Activated CD4-positive, alpha-beta T cell treated with anti-CD3 and anti-CD28 coated beads, Interleukin-2, amount 50 U/mL, for 24 hours (primary cell): ENCODE data around the gene CIAO3.

ENCODE experiments used
- DNase-seq, 2 donors: peaks; one replicate each; pipeline ENCODE4 v3.0.0-alpha.2; 2020; ENCODE audit warnings: low read depth in 1 of 2, low spot score in 1 of 2

The CIAO3 gene

GRCh38 chr16:740764-741505 is at the start of gene CIAO3:
CIAO3 (minus strand) TSS chr16:740997; CDS start chr16:740985, 12 bp downstream.
- peak; percentile 91 to 98 for DNase-seq

DNA sequence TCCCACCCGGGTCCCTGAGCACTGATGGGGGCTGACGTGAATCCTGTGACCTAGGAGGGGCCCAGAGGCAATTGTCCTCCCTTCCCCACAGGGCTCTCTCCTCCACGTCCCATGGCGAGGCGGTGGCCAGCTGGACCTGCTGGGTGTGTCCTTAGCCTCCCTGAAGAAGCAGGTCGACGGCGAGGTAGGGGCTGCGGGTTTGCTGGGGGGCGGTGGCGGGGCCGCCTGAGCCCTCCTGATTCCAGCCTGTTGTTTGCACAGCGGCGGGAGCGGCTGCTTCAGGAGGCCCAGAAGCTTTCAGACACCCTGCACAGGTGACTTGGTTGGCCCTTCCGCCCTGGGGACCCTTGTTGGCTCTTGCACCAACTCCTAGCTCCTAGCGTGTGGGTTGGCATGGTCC is 49.3 kb upstream of the CIAO3 start:
- DNase-seq, result no peak

DNA sequence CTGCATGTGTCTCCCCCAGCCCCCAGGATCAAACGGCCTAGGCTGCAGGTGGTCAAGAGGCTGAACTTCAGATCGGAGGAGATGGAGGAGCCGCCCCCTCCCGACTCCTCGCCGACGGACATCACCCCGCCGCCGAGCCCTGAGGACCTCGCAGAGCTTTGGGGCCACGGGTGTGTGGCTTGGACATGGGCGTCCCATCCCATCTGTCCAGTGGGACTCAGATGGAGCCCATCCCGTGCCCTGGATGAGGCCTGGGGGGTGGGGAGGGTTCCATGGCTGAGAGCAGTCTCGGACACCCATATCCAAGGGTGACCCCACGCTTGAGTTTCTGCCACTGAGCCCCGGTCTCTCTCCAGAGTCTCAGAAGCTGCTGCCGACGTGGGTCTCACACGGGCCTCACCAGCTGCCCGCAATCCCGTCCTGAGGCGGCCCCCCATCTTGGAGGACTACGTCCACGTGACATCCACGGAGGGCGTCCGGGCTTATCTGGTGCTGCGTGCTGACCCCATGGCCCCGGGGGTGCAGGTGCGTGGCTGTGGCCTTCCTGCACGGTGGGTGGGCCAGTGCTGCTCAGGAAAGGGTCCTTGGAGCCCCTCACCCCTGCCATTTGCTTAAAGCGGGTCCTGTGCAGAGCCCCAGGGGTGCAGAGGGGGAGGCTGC is 48.5 kb upstream of the CIAO3 start:
- DNase-seq, result no peak

- DNase-seq, result peak; percentile 90 to 93
Measured at GRCh38 chr16:788399-789126, 47.8 kb upstream of the CIAO3 start, which contains the start of gene CHTF18. CHTF18 (plus strand) TSS chr16:788620; CDS start chr16:788685, 65 bp downstream.

DNA sequence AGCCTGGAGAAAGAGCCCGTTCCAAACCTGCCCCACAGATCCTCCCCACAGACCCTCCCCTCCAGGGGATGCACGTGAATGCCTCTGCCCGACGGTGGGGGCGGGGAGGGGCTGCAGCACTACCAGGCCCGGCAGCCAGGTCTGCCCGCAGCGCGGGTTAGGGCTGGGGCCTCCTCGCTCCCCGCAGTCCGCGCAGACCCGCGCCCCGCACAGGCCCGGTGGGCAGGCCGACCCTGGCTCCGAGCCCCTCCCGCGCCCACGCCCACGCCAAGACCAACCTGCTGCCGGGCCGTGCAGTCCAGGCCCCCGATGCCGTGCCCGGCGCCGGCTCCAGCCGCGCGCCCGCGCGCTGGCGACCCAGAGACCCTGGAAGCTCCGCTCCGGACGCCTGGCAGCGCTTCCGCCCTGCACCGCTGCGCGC is 47.2 kb upstream of the CIAO3 start, which contains the start of gene RPUSD1:
RPUSD1 (minus strand) TSS at position 404 of the 421 bp plus-strand sequence. CDS start 644 bp downstream, outside the sequence.
- DNase-seq, result no peak

DNA sequence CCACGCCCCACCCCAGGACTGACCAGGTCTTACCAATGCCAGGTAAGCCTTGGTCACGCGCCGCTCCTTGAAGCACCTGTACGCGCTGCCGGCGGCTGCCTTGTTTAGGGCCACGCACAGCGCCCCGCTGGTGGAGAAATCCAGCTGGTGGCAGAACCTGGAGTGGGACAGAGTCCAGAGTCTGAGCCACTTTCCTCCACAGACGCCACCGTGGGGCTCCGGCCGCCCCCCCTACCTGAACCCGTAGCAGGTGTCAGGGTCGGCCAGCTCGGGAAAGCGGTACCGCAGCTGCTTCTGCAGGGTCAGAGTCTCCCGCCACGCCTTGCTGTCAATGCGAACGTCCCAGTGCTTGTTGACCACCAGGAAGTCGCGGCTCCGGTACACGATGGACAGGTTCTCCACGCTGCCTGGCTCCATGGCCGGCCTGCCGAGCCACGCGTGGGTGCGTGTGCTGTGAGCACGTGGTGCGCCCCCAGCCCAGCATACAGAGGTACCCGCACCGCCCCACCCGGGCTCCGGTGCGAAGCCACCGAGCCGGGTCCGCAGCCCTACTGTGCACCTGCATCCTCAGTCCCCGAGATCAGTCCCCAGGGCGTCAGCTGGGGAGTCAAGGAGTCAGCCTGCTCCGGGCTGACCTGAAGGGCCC is 46.6 kb upstream of the CIAO3 start:
- DNase-seq, result no peak

- peak; percentile 61 to 63 for DNase-seq
Measured at GRCh38 chr16:785563-786535, 45.1 kb upstream of the CIAO3 start.

DNA sequence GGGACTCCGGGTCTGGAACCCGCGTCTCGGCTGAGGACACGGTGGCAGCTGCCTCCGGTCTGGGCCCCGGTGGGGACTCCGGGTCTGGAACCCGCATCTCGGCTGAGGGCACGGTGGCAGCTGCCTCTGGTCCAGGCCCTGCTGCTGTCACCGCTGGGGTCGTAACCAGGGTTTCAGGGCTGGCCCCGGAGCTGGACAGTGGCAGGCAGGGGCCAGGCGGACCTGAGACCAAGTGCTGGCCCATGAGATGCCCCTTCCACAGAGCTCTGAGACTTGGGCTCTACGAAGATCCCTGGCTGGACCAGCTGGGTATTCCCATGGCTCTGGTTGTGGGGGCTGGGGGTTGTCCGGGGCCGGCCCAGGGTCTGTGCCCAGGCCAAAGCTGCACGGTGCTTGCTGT is 43.6 kb upstream of the CIAO3 start:
- DNase-seq, result no peak

DNA sequence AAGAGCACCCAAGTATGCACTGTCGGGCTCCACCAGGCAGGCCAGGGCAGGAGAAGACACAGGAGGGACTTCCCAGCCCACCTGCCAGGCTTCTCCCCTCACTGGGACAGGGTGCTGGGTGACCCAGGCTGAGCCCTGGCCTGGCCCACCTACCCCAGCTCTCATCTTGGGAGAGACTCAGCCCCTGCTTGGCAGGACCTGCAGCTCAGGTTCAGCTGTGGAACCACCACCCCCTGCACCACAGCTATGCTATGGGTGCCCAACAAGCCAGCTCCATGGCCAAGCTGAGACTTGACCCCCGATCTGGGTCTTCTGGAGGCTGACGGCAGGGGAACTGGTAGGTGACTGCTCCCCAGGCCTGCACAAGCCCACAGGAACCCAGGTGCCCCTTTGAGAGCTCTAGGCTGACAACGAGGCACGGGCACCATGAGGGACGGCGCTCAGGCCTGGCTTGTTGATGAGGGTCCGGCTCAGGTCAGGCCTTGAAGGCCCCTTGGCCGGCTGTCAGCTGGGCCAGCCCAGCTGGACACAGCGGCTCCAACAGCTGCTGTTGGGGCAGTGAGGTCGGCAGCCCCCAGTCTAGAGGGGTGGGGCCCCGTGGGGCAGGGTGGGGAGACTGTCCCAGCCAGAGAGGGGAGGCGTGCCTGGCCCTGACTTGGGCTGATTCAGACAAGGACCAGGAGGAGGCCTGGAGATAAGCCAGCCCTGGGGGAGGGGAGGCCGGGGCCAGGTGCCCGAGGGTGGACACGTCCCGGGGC is 42.8 kb upstream of the CIAO3 start:
- DNase-seq, result no peak

DNA sequence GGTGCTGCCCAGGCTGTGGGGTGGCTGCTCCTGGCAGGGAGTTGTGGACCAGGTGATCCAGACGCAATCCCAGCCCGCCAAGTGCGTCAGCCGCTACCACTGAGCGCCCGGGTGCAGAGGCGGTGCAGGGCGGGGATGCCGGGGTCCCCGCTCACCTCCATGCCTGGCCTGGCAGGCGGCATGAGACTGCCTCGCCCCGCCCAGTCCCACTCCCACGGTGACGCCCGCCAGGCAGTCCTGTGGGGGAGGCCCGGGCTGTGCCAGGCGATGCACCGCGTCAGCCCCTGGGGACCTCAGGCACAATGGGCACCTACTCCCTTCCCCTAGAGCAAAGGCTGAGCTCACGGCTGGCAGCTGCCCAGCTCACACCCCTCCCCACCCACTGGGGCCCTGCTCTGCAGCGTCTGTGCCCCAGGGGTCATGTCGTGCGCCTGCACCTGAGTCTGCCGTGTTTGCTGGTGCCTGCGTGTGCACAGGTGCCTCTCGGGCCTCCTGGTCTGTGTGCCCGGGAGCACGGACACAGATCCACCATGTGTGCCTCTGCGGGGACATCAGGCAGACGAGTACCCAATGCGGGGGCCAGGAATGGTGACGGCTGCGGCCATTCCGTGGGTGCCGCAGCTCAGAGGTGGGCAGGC is 42.1 kb upstream of the CIAO3 start:
- no peak for DNase-seq

GRCh38 chr16:782258-782657 is 41.5 kb upstream of the CIAO3 start:
- no peak for DNase-seq

- DNase-seq, result no peak
Measured at GRCh38 chr16:781346-782010, 40.7 kb upstream of the CIAO3 start.

DNA sequence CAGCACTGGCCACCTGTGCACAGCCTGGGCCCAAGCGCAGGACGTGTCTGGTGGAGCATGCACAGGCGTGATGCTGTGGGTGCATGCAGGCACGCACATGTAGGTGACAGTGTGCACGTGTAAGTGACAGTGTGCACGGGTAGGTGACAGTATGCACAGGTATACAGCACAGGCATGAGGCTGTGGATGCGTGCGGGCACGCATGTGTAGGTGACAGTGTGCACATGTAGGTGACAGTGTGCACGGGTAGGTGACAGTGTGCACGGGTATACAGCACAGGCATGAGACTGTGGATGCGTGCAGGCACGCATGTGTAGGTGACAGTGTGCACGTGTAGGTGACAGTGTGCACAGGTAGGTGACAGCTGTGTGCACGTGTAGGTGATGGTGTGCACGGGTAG is 39.5 kb upstream of the CIAO3 start:
- no peak for DNase-seq

- DNase-seq, result no peak
Measured at GRCh38 chr16:779561-779960, 38.8 kb upstream of the CIAO3 start.

DNA sequence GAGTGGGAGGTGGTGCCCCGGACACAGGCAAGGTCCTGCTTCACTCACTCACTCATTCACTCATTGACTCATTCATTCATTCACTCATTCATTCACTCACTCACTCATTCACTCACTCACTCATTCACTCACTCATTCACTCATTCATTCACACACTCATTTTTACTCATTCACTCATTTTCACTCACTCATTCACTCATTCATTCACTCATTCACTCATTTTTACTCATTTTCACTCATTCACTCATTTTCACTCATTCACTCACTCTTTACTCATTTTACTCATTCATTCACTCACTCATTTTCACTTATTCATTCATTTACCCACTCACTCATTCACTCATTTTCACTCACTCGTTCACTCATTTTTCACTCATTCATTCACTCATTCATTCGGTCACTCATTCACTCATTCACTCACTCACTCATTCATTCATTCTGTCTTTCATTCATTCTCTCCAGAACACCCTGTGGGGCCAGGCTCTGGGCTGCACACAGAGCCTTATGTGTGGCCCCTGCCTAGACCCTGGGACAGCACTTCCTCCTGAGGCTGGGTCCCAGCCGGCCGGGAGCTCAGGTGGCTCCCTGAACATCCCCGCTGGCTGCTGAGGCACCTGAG is 38.2 kb upstream of the CIAO3 start:
- no peak for DNase-seq

GRCh38 chr16:778447-778846 is 37.6 kb upstream of the CIAO3 start:
- no peak for DNase-seq

DNA sequence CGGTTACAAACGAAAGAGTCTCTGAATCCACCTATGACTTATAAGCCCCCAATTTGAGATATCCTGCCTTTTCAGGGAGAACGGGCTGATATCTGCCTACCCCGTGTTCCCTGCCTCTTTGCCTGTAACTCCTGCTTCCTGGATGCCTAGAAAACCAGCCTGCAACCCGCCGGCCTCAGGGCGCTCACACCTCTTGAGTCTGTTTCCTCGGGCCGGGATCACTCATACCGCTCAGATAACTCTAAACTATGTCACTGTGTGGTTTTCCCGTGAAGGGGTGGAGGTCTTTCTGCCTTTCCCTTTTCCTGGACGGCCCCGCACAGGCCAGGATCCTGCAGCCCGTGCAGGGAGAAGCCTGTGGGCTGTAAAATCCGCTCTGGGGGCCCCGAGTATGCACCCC is 37.0 kb upstream of the CIAO3 start:
- DNase-seq, result no peak

GRCh38 chr16:776824-777223 is 36.0 kb upstream of the CIAO3 start:
- no peak for DNase-seq
